AG09319 (cell line): Measurements from ENCODE around the gene DYNC1LI2.
"Not testable (repeated sequence)": the region's sequence is repeated elsewhere in the genome, so short reads cannot be mapped to it uniquely, and the experiment has no call there.

ENCODE experiments used
- DNase-seq: peaks from one replicate; pipeline ENCODE4 v3.0.0-alpha.2; 2010; ENCODE audit warnings: low read depth; ENCODE audit errors: extremely low read depth
- TF ChIP-seq, protein P1 (sequence below): IDR thresholded peaks from 2 replicates; pipeline ENCODE4 v1.5.1; 2011; ENCODE audit warnings: low read depth, mild to moderate bottlenecking, inconsistent platforms, low read length, moderate library complexity

The DYNC1LI2 gene

GRCh38 chr16:66690106-66690847 is 61.1 kb downstream of the DYNC1LI2 start:
- TF ChIP-seq, protein P1, sequence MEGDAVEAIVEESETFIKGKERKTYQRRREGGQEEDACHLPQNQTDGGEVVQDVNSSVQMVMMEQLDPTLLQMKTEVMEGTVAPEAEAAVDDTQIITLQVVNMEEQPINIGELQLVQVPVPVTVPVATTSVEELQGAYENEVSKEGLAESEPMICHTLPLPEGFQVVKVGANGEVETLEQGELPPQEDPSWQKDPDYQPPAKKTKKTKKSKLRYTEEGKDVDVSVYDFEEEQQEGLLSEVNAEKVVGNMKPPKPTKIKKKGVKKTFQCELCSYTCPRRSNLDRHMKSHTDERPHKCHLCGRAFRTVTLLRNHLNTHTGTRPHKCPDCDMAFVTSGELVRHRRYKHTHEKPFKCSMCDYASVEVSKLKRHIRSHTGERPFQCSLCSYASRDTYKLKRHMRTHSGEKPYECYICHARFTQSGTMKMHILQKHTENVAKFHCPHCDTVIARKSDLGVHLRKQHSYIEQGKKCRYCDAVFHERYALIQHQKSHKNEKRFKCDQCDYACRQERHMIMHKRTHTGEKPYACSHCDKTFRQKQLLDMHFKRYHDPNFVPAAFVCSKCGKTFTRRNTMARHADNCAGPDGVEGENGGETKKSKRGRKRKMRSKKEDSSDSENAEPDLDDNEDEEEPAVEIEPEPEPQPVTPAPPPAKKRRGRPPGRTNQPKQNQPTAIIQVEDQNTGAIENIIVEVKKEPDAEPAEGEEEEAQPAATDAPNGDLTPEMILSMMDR = no peak
- no peak for DNase-seq

- no peak for DNase-seq
- TF ChIP-seq, protein P1 = no peak
Observed at GRCh38 chr16:66689282-66689681, 62.1 kb downstream of the DYNC1LI2 start.

GRCh38 chr16:66687906-66688625 is 63.3 kb downstream of the DYNC1LI2 start:
- TF ChIP-seq, protein P1 = no peak
- DNase-seq = no peak

GRCh38 chr16:66685501-66686115 is 65.8 kb downstream of the DYNC1LI2 start:
- DNase-seq = not testable (repeated sequence)

DNA sequence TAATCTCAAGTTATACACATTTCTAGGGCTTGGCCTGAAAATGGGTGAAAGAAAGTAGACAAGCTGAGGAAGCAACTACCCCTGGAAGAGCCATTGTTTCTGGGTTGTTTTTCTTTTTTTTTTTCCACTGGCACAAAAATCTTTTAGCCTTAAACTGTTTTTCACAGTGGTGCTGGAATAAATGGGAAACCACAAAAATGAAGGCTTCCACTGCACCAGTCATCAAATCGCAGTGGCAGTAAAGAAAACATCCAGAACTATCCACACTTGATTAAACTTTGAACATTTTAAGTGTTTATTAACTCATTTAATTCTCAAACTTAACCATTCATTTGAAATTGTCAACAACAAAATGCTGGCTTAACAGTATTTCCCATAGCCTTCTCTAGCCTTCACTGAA is 69.1 kb downstream of the DYNC1LI2 start:
- no peak for DNase-seq
- TF ChIP-seq, protein P1 = no peak

DNA sequence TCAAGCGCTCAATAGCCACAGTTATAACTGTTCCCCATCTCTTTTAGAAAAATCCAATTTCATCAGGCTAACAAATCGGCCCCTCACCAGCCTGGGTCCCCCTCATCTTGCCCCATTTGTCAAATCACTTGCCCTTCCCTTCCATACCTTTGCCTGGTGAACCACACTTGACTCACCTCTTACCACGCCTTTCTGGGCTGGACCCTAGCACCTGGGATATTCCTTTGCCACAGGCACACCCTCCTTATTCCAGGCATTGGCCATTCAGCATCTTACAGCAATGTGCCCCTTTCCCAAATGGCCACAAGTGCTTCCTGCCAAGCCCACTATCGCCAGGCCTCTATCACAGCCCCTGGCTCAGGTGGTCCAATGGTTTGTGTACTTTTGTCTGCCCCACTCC is 69.7 kb downstream of the DYNC1LI2 start:
- TF ChIP-seq, protein P1 = no peak
- no peak for DNase-seq

DNA sequence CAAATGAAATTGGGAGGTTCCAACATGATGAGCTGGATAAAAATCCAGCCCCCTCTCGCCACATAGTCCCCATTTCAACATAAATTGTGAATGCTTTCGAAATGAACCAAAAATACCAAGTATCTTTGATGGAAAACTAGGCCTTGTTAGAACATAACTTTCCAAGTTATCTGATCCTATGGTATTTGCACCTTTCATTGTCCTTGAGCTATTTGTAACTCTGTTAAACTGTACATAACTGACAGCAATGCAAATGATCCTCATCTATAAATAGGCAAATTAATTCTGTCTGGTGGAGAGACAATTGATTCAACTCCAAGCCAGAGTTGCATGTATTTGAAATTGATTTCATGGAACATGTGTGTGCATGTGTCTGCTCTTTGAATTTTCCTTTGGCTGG is 73.1 kb downstream of the DYNC1LI2 start:
- no peak for DNase-seq
- TF ChIP-seq, protein P1 = no peak
